ENCODE measurements around the gene TMEM87B.
"Not testable (repeated sequence)": the region's sequence is repeated elsewhere in the genome, so short reads cannot be mapped to it uniquely, and the experiment has no call there.

TMEM87B gene

DNA sequence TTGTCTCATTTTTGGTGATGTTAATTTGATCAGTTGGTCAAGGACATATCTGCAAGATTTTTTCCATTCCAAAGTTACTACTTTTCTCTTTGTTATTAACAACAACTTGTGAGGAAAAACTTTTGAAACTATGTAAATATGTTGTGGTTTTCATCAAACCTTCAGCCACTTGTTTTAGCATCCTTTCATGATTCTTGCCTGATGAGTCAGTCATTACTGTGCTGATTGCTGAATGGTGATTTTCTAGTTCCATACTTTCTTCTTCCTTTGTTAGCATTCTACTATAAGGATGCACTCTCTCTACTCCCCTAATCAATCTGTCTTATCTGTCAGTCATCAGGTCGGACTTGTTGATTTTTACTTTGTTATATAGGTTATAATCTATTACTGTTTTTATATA is 10.9 kb downstream of the TMEM87B start:
- Mint-ChIP-seq H3K27ac (no peak overlapping the region), H3K4me3 (no peak overlapping the region), H3K36me3 (peaks cover 69 to 77% of the 10 kb centered on the region in 2 donors), H3K27me3 (no peaks in the 10 kb centered on the region), H3K9me3 (peaks cover 13 to 16% of the 10 kb centered on the region in 2 donors), H3K4me1 (peaks cover 31 to 44% of the 10 kb centered on the region in 2 donors)
- ATAC-seq (replicated peaks) (no peak), DNase-seq (no peak)

DNA sequence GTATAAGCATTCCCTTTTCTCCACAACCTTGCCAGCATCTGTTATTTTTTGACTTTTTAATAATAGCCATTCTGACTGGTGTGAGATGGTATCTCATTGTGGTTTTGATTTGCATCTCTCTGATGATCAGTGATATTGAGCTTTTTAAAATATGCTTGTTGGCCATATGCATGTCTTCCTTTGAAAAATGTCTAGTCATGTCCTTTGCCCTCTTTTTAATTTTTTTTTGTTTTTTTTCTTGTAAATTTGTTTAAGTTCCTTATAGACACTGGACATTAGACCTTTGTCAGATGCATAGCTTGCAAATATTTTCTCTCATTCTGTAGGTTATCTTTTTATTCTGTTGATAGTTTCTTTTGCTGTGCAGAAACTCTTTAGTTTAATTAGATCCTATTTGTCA is 14.7 kb downstream of the TMEM87B start:
- not testable (repeated sequence) for DNase-seq; H3K4me3 Mint-ChIP-seq; H3K27ac Mint-ChIP-seq; H3K27me3 Mint-ChIP-seq; ATAC-seq (replicated peaks)
- Mint-ChIP-seq H3K9me3 (peaks cover 12 to 15% of the 10 kb centered on the region in 2 donors), H3K36me3 (peaks cover 69 to 80% of the 10 kb centered on the region in 2 donors), H3K4me1 (peaks cover 34 to 49% of the 10 kb centered on the region in 2 donors)

DNA sequence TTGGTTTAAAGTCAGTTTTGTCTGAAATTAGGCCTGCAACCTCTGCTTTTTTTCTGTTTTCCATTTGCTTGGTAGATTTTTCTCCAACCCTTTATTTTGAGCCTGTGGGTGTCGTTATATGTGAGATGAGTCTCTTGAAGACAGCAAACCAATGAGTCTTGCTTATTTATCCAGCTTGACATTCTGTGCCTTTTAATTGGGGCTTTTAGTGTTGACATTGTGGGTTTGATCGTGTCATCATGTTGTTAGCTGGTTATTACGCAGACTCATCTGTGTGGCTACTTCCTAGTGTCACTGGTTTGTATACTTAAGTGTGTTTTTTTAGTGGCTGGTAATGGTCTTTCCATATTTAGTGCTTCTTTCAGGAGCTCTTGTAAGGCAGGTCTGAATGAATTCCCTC is 18.8 kb downstream of the TMEM87B start:
- Mint-ChIP-seq H3K9me3 (peaks cover 12 to 13% of the 10 kb centered on the region in 2 donors), H3K27me3 (no peaks in the 10 kb centered on the region), H3K27ac (no peak overlapping the region), H3K36me3 (peaks cover 62 to 75% of the 10 kb centered on the region in 2 donors), H3K4me1 (peaks cover 34 to 52% of the 10 kb centered on the region in 2 donors), H3K4me3 (no peak overlapping the region)
- ATAC-seq (replicated peaks) (no peak), DNase-seq (no peak)

DNA sequence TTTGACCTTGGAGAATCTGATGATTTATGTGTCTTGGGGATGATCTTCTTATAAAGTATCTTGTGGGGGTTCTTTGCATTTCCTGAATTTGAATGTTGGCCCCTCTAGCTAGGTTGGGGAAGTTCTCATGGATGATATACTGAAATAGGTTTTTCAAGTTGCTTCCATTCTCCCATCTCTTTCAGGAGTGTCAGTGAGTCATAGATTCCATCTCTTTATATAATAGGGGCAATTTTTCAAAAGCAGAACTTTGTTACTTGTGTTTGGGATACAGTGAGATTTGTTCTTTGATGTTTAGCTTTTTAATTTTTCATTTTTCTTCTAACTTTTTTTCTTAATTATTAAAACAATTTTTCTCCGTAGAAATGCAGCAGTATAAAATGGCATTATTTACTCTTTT is 19.4 kb downstream of the TMEM87B start:
- Mint-ChIP-seq H3K36me3 (peaks cover 64 to 76% of the 10 kb centered on the region in 2 donors), H3K4me1 (peaks cover 30 to 46% of the 10 kb centered on the region in 2 donors), H3K27me3 (no peaks in the 10 kb centered on the region), H3K4me3 (no peak overlapping the region), H3K9me3 (peaks cover 9% of the 10 kb centered on the region in 2 donors), H3K27ac (no peak overlapping the region)
- DNase-seq (no peak), ATAC-seq (replicated peaks) (no peak)

DNA sequence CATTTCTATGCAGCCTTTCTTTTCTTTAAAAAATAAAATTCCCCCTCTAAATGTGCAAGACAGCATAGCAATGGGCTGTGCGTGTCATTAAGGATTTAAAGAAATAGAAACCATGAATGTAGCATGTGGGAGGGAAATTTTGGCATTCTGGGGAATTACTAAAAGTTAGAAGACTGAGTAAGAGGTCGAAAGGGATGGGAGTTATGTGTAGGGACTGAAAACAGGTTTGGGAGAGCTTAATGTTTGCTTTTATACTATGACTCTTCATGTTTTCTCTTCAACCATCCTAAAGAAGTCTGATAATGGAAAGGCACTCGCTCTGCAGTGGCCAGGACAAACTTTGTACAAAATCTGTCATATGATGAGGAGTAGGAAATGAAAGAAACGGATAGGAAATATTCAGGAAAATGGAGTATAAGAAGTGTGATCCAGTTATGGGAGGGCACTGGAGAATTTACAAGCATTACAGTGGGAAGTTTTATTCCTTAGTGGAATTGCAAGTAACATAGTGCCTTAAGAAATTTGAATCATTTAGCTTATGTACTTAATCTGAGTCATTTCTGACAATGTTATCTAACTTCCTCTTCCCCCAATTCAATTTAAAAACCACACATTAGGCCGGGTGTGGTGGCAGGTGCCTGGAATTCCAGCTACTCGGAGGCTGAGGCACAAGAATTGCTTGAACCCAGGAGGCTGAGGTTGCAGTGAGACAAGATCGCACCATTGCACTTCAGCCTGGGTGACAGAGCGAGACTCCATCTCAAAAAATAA is 20.6 kb downstream of the TMEM87B start:
- ATAC-seq (replicated peaks) (peak; percentile 58 to 78), DNase-seq (no peak)
- Mint-ChIP-seq H3K27me3 (no peaks in the 10 kb centered on the region), H3K27ac (no peak overlapping the region), H3K4me3 (peak overlapping the region; percentile 26 to 39), H3K36me3 (peaks cover 61 to 71% of the 10 kb centered on the region in 2 donors), H3K4me1 (peaks cover 28 to 45% of the 10 kb centered on the region in 2 donors), H3K9me3 (peaks cover 8 to 9% of the 10 kb centered on the region in 2 donors)

DNA sequence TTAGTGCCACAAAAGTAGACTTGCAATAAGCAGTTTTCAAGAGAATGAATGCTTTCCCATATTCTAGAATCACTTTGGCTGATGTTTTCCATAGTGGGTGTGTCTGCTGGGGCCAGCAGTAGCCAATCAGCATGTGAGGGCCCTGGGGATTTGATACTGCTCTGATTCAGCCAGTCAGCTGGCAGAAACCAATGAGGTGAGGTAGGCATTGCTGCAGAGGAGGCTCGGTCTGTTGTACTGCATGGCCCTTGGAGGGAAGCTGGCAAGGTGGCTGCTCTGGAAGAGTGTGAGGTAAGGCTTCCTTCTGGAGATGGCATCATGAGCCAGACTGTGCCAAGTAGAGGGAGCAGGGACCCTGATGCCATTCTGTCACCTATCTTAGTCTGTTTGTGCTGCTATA is 22.7 kb downstream of the TMEM87B start:
- H3K27ac Mint-ChIP-seq: peak overlapping the region; percentile 69
- H3K36me3 Mint-ChIP-seq: peaks cover 65 to 69% of the 10 kb centered on the region in 2 donors
- H3K4me3 Mint-ChIP-seq: no peak overlapping the region
- no peaks in the 10 kb centered on the region for H3K27me3 Mint-ChIP-seq
- H3K9me3 Mint-ChIP-seq: peaks cover 7 to 9% of the 10 kb centered on the region in 2 donors
- ATAC-seq (replicated peaks): no peak
- DNase-seq: no peak
- H3K4me1 Mint-ChIP-seq: peaks cover 20 to 32% of the 10 kb centered on the region in 2 donors

DNA sequence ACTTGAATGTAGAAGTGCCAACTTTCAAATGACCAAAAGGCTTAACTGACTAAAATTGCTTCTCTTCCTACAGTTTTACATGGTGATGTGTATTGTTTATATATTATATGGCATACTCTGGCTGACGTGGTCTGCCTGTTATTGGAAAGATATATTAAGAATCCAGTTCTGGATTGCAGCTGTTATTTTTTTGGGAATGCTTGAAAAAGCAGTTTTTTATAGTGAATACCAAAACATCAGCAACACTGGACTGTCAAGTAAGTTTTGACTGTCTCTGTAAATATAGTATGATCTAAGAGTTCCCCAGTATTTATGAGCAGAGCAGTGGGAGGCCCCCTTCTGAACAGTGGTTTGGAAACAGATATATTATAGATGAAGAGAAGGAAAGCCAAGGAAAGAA is 26.2 kb downstream of the TMEM87B start:
- H3K9me3 Mint-ChIP-seq: peaks cover 0 to 6% of the 10 kb centered on the region in 2 donors
- H3K4me3 Mint-ChIP-seq: no peak overlapping the region
- peak overlapping the region; percentile 20 for H3K27ac Mint-ChIP-seq
- H3K27me3 Mint-ChIP-seq: no peaks in the 10 kb centered on the region
- H3K4me1 Mint-ChIP-seq: peaks cover 15 to 18% of the 10 kb centered on the region in 2 donors
- peaks cover 61 to 68% of the 10 kb centered on the region in 2 donors for H3K36me3 Mint-ChIP-seq
- ATAC-seq (replicated peaks): no peak
- no peak for DNase-seq

DNA sequence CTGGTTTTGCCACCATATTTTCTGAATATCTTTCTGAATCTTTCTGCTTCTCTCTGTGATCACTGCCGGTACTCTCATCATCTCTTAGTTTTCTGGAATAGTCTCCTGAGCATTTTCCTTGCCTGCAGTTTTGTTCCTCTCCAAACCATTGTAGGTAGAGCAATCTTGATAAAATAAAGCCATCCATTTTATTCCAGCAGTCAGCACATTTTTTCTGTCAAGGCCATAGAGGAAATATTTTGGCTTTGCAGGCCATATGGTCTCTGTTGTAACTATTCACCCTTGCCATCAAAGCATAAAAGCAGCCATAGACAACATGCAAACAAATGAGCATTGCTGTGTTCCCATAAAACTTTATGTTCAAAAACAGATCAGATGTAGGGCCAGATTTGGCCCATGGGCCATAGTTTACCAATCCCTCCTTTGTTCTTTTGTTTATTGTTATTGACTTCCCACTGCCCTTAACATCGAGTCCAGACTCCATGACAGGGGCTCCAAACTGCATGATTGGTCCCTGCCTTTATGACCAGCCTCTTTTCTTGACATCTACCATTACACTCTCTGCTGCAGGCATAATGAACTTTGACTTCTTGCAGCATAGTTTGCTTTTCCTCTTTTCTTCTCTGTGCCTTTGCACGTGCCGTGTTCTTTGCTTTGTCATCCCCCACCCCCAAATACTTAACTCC is 29.8 kb downstream of the TMEM87B start:
- peaks cover 0 to 10% of the 10 kb centered on the region in 2 donors for H3K9me3 Mint-ChIP-seq
- peak overlapping the region; percentile 65 for H3K27ac Mint-ChIP-seq
- no peak for DNase-seq
- peaks cover 74 to 78% of the 10 kb centered on the region in 2 donors for H3K36me3 Mint-ChIP-seq
- no peak for ATAC-seq (replicated peaks)
- peaks cover 32 to 33% of the 10 kb centered on the region in 2 donors for H3K4me1 Mint-ChIP-seq
- H3K27me3 Mint-ChIP-seq: no peaks in the 10 kb centered on the region
- H3K4me3 Mint-ChIP-seq: no peak overlapping the region

DNA sequence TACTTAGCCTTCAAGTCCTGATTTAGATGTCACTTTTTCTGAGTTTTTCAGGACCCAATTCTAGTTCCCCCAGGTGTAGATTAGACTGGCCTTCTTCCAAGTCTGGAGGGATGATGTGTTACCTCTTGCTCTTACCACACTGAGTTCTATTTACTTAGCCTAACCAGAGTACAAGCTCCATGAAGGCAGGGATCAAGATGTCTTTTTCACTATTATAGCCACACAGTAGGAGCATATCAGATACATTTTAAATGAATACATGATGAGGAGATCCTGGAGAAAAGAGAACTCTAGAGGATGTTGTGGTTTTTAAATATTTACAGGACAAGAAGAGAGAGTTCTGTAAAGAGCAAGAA is 30.3 kb downstream of the TMEM87B start:
- ATAC-seq (replicated peaks) (no peak), DNase-seq (no peak)
- peaks cover 77 to 82% of the 10 kb centered on the region in 2 donors for H3K36me3 Mint-ChIP-seq
- peaks cover 32 to 33% of the 10 kb centered on the region in 2 donors for H3K4me1 Mint-ChIP-seq
- no peak overlapping the region for H3K4me3 Mint-ChIP-seq
- H3K27ac Mint-ChIP-seq: peak overlapping the region; percentile 65
- H3K27me3 Mint-ChIP-seq: no peaks in the 10 kb centered on the region
- H3K9me3 Mint-ChIP-seq: peaks cover 0 to 10% of the 10 kb centered on the region in 2 donors

DNA sequence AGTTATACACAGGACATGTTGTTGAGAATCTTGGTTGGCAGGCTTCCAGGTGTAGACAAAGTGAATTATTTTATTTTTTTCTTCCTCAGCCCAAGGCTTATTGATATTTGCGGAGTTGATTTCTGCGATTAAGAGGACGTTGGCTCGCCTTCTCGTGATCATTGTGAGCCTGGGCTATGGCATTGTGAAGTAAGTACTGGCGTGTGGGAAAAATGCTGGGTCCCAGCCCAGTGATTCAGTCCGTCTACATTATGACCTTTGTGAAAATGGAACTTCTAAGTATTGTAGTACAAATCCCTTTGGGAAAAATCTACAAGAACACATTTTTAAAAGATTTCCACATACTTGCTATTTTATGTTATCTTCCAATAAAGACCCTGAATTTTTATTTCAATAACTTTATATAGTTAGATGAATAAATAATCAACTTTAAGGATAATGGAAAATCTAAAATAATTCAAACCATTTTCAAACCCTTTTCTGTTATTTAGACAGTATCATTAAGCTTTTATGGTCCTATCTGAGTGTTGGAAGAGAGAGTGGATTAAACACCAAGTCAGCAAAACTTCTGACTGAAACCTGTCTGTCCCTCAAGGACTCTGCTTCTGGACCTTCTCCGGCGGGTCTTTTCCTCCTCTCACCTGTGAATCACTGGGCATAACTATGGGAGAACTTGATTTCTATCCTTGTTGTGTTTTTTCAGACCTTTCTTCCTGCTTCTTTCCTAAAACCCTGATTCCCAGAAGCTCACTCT is 31.0 kb downstream of the TMEM87B start:
- peaks cover 32 to 33% of the 10 kb centered on the region in 2 donors for H3K4me1 Mint-ChIP-seq
- no peaks in the 10 kb centered on the region for H3K27me3 Mint-ChIP-seq
- ATAC-seq (replicated peaks) (no peak), DNase-seq (no peak)
- peaks cover 0 to 10% of the 10 kb centered on the region in 2 donors for H3K9me3 Mint-ChIP-seq
- H3K4me3 Mint-ChIP-seq: no peak overlapping the region
- H3K36me3 Mint-ChIP-seq: peaks cover 72 to 84% of the 10 kb centered on the region in 2 donors
- H3K27ac Mint-ChIP-seq: peak overlapping the region; percentile 77

DNA sequence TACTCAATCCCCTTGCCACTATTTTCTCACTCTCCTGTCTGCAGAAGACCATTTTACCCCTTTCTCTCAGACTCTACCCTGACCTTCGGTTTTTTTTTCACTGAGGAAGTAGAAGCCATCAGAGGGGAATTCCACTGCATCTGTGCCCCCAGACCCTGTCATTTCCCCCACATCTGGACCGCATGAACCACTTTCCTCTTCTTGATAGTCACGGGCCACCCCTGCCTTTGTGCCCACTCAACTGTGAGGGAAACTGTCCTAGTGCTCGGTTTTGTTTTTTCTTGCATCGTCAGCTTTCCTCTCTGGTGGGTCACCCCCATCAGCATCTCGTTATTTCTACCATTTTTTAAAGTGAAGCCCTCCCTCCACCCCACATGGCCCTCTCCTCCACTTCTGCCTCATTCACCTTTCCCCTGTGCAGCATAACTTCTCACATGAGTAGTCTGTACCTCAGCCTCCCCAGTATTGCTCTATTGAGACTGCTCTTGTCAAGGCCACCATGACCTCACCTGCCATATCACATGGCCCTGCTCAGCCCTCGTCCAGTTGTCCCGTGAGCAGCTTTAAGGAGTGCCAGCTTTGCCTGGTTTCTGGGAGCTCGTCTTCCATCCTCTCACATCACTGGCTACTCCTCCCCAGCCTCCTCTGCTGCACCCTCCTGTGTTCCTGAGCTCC is 32.4 kb downstream of the TMEM87B start:
- Mint-ChIP-seq H3K4me3 (peak overlapping the region; percentile 61 to 64), H3K9me3 (peaks cover 0 to 10% of the 10 kb centered on the region in 2 donors), H3K27me3 (no peaks in the 10 kb centered on the region), H3K27ac (peak overlapping the region; percentile 77), H3K4me1 (peaks cover 33 to 38% of the 10 kb centered on the region in 2 donors), H3K36me3 (peaks cover 66 to 81% of the 10 kb centered on the region in 2 donors)
- peak; percentile 74 for DNase-seq
- ATAC-seq (replicated peaks): peak; percentile 98 to 99

DNA sequence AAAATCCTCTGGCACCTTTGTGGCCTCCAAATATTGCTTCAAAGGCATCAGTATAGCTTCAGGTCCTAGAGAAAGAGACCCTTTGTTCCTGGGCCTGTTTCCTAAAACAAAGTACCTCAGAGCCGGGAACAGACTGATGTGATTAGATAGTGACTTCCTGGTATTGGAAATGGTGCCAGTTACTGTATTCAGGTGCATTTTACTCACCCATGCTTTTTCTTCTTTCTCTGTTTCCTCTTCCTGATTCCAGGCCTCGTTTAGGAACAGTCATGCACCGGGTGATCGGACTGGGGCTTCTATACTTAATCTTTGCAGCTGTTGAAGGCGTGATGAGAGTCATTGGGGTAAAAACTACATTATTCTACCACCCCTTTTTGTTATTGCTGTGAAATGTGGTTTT is 34.3 kb downstream of the TMEM87B start:
- Mint-ChIP-seq H3K27ac (no peak overlapping the region), H3K4me3 (no peak overlapping the region), H3K9me3 (peaks cover 0 to 10% of the 10 kb centered on the region in 2 donors), H3K36me3 (peaks cover 54 to 69% of the 10 kb centered on the region in 2 donors), H3K4me1 (peaks cover 31 to 37% of the 10 kb centered on the region in 2 donors), H3K27me3 (no peaks in the 10 kb centered on the region)
- DNase-seq (no peak), ATAC-seq (replicated peaks) (no peak)

DNA sequence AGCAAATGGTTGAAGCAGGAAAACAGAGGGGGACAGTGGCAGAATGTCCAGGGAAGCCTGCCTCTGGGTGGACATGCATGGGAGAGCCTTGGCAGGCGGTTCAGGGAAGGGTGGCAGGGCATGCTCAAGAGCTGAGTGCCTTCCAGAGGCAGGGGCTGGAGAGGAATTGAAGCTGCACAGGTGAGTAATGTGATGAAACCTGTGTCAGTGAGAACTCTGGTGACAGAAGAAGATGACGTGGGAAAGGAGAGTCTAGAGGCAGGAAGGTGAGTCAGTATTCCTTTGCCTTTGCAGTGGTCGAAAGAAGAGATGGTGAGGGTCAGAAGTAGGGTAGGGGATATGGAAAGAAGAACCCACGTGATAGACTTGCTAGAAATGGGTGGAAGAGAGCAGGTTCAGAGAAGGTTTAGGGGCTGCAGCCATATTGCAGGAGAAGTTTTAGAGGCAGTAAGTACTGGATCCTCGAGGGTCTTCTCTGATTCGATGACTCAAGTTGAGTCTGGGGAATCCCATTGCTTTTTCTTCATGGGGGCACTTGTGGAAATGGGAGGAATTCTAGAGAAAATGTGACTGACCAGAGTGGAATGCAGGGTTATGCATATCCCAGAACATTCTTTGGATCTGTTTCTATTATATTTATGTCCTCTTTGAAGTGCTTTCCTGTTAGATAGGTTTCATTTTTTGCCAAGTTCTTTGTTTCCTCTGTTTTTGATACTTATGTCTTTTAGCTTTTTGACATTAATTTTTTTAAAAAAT is 37.4 kb downstream of the TMEM87B start:
- Mint-ChIP-seq H3K27me3 (no peaks in the 10 kb centered on the region), H3K27ac (no peak overlapping the region), H3K4me3 (no peak overlapping the region), H3K4me1 (peaks cover 6 to 12% of the 10 kb centered on the region in 2 donors), H3K36me3 (peaks cover 36 to 51% of the 10 kb centered on the region in 2 donors), H3K9me3 (no peaks in the 10 kb centered on the region)
- no peak for ATAC-seq (replicated peaks)
- no peak for DNase-seq
